GM12865 (cell line): ENCODE results near the gene GNAT3.

Source experiments
- DNase-seq: peaks from one replicate; pipeline ENCODE4 v3.0.0; 2010; ENCODE audit warnings: low read depth
- H3K4me3 ChIP-seq: 2 replicates; pipeline ENCODE4 v1.5.1; 2011; ENCODE audit warnings: mild to moderate bottlenecking, low read depth, low read length, control low read depth
- TF ChIP-seq, protein P1 (sequence below): IDR thresholded peaks from 2 replicates; pipeline ENCODE4 v1.5.1; 2011; ENCODE audit warnings: low read length, control low read depth, low read depth, inconsistent platforms; ENCODE audit not compliant: insufficient read depth; ENCODE audit errors: missing control alignments

Gene GNAT3

DNA sequence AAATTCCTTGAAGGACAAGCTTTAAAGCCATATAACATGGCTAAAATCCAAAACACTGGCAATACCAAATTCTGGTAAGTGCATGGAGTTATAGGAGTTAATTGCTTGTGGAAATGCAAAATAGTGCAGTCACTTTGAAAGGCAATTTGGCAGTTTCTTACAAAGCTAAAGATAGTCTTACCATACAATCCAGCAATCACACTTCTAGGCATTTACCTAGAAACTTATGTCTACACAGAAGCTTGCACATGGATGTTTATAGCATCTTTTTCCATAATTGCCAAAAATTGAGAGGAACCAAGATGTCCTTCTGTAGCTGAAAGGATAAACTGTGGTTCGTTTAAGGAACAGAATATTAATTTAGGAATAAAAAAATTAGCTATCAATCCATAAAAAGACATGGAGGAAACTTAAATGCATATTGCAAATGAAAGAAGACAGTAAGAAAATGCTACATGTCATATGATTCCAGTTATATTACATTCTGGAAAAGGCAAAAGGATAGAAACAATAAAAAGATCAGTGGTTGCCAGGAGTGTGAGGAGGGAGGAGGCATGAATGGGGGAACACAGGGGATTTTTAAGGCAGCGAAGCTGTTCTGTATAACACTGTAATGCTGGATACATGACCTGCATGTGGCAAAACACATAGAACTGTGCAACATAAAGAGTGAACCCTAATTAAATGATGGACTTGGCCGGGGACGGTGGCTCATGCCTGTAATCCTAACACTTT, 51.9 kb downstream of the GNAT3 start:
- DNase-seq = no peak
- H3K4me3 ChIP-seq = no peak overlapping the region
- TF ChIP-seq, protein P1, sequence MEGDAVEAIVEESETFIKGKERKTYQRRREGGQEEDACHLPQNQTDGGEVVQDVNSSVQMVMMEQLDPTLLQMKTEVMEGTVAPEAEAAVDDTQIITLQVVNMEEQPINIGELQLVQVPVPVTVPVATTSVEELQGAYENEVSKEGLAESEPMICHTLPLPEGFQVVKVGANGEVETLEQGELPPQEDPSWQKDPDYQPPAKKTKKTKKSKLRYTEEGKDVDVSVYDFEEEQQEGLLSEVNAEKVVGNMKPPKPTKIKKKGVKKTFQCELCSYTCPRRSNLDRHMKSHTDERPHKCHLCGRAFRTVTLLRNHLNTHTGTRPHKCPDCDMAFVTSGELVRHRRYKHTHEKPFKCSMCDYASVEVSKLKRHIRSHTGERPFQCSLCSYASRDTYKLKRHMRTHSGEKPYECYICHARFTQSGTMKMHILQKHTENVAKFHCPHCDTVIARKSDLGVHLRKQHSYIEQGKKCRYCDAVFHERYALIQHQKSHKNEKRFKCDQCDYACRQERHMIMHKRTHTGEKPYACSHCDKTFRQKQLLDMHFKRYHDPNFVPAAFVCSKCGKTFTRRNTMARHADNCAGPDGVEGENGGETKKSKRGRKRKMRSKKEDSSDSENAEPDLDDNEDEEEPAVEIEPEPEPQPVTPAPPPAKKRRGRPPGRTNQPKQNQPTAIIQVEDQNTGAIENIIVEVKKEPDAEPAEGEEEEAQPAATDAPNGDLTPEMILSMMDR = no peak

DNA sequence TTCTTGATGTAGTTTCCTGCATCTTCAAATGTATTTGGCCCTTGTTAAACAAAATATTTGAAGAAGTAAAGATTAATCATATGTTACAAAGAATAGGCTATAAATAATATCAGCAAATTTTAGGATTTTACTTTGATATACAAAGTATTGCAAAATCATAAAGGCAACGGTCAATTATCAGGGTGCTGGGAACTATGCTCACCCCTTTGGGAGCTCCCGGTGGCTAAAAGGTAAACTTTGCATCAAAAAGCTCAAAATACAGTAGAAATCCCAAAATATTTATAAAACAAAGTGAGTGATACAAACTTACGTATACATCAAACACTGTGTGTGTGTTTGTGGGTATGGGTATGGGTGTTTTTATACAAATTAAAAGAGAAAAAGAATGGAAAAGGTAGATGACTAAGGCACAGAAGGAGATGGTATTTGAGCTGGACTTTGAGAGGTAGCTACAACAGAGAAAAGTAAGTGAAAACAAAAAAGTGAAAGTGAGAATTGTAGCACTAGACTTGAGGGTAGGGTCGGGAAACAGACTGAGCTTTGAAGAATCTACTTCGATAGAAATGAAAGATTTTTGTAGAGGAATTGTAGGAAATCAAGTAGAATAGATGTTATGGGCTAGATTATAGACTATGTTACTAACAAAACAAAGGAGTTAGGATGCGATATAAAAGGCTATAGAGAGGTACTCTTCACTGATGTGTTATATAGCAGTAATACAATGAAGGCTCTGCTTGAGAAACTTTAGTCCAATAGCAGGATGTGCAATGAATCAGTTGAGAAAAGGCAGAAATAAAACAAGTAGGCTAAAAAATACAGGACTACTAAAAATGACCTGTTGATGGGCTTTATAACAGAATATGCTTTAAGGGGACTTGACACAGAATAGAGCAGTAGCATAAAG, 52.8 kb downstream of the GNAT3 start:
- H3K4me3 ChIP-seq = no peak overlapping the region
- TF ChIP-seq, protein P1 = no peak
- DNase-seq = no peak

DNA sequence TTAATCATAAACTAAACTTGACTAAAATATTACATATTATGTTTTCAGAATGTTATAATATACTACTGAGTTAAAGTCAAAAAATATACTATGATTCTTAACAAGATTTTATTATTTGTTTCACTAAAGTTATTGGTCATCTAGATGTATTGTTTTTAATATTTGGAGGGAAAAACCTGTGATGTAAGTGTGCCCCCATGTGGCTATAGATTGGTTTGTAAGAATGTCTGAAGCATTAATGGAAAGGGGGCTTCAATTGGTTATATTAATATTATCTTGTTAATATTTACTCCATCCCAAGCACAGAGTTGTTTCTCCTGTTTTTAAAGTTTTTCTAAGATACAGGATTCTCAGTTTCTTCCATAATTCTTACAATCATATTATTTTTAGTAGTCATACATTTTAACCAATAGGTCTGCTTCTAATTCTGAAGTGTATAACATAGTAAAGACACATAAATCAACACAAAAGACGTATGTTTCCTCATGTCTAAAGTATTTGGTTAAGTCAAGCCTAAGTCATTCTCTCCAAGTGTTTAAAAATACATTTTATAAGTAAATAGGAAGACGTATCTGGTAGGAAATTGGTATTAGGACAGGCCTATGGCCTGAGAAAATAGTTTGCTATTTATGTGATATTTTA, 58.0 kb downstream of the GNAT3 start:
- peak; percentile 9 for DNase-seq
- H3K4me3 ChIP-seq = no peak overlapping the region
- TF ChIP-seq, protein P1 = peak; percentile 19

DNA sequence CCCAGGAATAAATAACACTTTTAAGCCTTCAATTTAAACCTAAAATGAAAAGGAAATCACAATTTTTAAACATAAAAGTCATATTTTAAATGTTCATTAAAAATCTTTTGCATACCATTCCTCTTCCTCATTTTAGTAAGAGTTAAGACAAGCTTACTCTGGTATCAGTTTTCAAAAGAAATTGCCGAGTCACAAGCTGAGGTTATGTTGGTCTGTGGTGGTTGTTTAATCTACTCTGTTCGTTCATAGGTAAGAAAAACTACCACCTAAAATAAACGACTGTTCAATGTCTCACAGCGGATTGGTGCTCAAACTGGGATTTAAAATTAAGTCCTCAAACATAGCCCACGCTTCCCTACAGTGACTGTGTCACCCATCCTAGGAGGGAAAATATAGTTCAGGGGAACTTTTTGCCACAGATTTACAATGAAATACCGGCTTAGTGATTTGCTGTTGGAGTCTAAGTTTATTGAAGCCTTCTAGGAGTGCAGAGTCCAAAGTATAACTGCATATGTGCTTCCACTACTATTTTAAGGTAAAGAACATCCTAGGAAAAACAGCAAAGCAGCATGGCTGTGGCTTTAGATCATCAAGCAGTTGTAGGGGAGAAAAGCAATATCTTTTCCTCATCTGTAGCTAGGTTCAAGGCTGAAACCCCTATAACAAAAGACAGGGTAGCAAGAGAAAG, 61.1 kb downstream of the GNAT3 start:
- H3K4me3 ChIP-seq = no peak overlapping the region
- TF ChIP-seq, protein P1 = no peak
- no peak for DNase-seq

DNA sequence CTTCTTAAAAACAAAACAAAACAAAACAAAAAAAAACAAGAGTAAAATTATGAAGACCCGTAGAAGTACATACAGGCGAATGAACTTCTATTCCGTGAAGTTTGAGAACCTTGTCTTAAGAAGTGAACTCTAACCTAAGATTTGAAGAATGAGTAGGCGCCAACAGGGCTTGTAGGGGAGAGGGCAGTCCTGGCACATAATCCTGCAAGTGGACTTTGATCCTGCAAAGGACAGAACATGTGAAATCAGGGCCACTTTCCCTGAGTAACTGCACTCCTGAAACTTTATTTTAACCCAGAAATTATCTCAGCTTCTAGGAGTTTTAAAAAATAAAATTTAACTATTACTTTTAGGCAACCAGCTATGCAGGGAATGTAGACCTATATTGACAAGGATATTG, 62.0 kb downstream of the GNAT3 start:
- H3K4me3 ChIP-seq = no peak overlapping the region
- TF ChIP-seq, protein P1 = no peak
- DNase-seq = no peak

DNA sequence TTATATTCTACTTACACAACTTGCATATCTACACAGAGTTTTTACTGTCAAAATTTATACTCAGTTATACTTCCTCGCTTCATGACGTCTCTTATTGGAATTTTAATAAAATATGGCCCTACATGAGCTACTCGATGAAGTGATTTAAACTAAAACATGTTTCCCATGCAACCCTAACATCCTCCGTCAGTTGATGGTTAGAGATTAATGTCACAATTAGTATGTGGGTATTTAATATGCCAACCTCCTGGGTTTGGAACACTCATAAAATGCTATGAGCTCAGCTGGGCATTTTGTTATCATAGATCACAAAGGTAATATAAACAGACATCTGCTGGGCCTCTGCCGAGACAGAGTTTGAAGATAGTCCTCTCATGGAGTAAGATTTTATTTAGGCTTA, 66.5 kb downstream of the GNAT3 start:
- TF ChIP-seq, protein P1 = no peak
- no peak overlapping the region for H3K4me3 ChIP-seq
- no peak for DNase-seq
